Sciatic nerve (tissue), 2 donors: Measurements from ENCODE around the gene PSMD5. TPM values are rescaled to one million over a fixed set of nuclear protein-coding genes. Genes with fewer than 3 reads are reported as not detected.
"Not testable (repeated sequence)": the region's sequence is repeated elsewhere in the genome, so short reads cannot be mapped to it uniquely, and the experiment has no call there.

Source experiments
- ATAC-seq: fragments of 200-7000 bp; cut with Tn5 transposase; one replicate; pipeline ENCODE4 v1.9.1; 2020; ENCODE audit warnings: mild to moderate bottlenecking, moderate library complexity
- DNase-seq: peaks from one replicate; pipeline ENCODE4 v3.0.0-alpha.2; 2020; ENCODE audit warnings: low spot score
- intact Hi-C: fragments of 100-400 bp; cut with DNase I; formaldehyde crosslinking; loops from one replicate; pipeline ENCODE4 v1.14.2; 2022
- total RNA-seq: library from RNA; stranded (reverse); fragmentation: NEBNext Ultra II Directional; extraction: Animal tissue kit (Norgen Biotek cat#: 25700); gene quantifications from one replicate; pipeline ENCODE4 v1.2.1, GENCODE V29; 2021
- donor health status: DM: no; HTN: no; CAD: no.
- donor health status: DM: no; HTN: no; CAD: no.

Gene PSMD5
- total RNA-seq, 1 donor from 2014 or later, result 39.0 TPM

- DNase-seq, result no peak
- no peak for ATAC-seq
- intact Hi-C loops, result no loop called here
Measured at GRCh38 chr9:120833325-120833724, 9.4 kb downstream of the PSMD5 start.

DNA sequence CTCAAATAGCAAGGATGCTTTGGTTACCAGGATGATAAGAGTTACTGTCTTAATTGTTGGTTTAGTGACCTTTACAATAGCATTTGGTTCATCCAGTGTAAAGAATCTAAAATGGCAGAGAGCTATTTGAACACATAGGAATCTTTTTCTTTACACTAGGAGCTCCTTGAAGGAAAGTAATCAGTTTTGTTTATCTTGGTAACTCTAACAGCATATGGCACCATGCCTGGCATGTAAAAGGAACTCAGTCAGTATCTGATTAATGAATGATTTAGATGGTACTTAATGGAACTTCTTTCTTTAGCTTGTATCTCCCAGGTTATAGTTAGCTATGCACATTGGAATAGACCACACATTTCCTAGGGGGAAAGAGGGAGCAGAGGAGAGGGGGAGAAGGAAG lies 9.9 kb downstream of the PSMD5 start:
- ATAC-seq (no peak), DNase-seq (no peak)
- intact Hi-C loops, result no loop called here

DNA sequence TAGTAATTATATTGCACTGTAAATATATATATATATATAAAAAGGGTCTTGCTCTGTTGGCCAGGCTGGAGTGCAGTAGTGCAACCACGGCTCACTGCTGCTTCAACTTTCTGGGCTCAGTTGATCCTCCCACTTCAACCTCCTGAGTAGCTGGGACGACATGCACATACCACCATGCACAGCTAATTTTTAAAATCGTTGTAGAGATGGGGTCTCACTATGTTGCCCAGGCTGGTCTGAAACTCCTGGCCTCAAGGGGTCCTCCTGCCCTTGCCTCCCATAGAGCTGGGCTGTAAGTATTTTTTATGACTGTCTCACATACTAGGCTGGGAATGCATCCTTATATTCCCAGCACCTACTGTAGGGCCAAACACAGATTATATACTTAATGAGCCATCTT lies 11.9 kb downstream of the PSMD5 start:
- intact Hi-C loops, result no loop called here
- DNase-seq, result no peak
- ATAC-seq, result no peak

DNA sequence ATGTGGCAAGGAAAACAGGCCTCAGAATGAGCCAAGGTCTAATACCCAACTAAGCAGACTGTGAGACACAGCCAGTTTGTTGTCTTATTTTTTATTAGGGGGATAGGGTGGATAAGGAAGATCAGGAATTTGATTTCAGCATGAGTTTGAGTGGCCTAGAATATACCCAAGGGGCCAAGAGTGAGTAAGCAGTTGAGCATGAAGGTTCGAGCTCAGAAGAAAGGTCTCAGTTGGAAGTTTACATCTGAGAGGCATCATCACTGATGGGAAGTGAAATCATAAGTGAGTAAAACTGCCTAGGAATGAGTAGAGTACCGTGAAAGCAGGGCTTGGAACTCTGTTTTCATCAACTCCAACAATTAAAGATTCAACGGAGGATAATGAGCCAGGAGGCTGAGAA lies 12.6 kb downstream of the PSMD5 start:
- no peak for DNase-seq

GRCh38 chr9:120829650-120830049 lies 13.1 kb downstream of the PSMD5 start:
- DNase-seq, result no peak
- no peak for ATAC-seq
- intact Hi-C loops, result no loop called here

More for the DNA sequence above, 12.6 kb downstream of the PSMD5 start:
- ATAC-seq, result no peak
- intact Hi-C loops, result no loop called here

GRCh38 chr9:120820095-120820494 lies 22.6 kb downstream of the PSMD5 start:
- intact Hi-C loops, result no loop called here
- no peak for DNase-seq
- ATAC-seq, result no peak

DNA sequence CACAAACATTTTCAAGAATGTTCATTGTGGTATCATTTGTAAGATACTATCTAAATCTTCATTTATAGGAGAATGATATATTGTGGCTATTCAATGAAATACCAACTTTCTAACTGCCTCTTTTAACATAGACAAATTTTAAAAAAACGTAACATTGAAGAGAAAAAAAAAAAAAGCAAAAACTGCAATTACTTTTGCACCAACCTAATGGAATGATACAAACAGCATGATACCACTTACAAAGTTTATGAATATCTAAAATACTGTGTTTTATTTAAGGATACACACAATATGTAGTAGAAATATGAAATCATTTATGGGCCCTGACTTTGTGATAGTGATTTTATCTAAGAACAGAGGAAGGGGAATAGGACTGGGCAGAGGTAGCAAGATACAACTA lies 24.1 kb downstream of the PSMD5 start:
- no peak for DNase-seq
- intact Hi-C loops, result no loop called here

GRCh38 chr9:120815075-120815474 lies 27.6 kb downstream of the PSMD5 start:
- intact Hi-C loops, result no loop called here
- DNase-seq (no peak), ATAC-seq (no peak)

More for the DNA sequence above, 24.1 kb downstream of the PSMD5 start:
- no peak for ATAC-seq

GRCh38 chr9:120808931-120809330 lies 33.8 kb downstream of the PSMD5 start:
- ATAC-seq (no peak), DNase-seq (no peak)
- intact Hi-C loops, result no loop called here

- no peak for ATAC-seq
Measured at GRCh38 chr9:120807607-120808379, 34.9 kb downstream of the PSMD5 start.

DNA sequence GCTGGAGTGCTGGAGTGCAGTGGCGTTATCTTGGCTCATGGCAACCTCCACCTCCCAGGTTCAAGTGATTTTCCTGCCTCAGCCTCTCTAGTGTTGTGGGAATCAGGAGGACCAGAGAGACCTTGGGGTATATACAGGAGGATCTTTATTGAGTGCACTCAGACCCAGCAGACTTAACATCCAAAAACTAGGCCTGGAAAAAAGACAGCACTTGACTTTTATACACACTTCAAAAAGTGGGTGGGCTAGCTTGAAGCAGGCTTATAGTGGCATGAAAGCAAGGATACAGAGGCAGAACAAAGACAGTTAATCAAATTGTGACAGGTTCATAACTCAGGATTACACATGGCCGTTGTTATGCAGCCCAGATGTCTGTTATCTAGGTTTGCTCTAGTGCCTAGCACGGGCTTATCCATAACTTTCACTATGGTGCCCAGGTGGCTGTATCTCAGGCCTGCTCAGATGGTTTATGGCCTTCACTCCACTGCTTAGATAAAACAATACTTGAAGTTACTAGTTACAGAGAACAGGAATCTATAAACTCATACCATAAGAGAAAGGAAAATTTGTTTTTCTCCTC lies 37.8 kb downstream of the PSMD5 start:
- intact Hi-C loops, result not testable (repeated sequence)

More at GRCh38 chr9:120807607-120808379, 34.9 kb downstream of the PSMD5 start:
- DNase-seq, result no peak
- intact Hi-C loops, result no loop called here

GRCh38 chr9:120801441-120801840 lies 41.3 kb downstream of the PSMD5 start:
- intact Hi-C loops, result no loop called here

More for the DNA sequence above, 37.8 kb downstream of the PSMD5 start:
- not testable (repeated sequence) for ATAC-seq, DNase-seq

DNA sequence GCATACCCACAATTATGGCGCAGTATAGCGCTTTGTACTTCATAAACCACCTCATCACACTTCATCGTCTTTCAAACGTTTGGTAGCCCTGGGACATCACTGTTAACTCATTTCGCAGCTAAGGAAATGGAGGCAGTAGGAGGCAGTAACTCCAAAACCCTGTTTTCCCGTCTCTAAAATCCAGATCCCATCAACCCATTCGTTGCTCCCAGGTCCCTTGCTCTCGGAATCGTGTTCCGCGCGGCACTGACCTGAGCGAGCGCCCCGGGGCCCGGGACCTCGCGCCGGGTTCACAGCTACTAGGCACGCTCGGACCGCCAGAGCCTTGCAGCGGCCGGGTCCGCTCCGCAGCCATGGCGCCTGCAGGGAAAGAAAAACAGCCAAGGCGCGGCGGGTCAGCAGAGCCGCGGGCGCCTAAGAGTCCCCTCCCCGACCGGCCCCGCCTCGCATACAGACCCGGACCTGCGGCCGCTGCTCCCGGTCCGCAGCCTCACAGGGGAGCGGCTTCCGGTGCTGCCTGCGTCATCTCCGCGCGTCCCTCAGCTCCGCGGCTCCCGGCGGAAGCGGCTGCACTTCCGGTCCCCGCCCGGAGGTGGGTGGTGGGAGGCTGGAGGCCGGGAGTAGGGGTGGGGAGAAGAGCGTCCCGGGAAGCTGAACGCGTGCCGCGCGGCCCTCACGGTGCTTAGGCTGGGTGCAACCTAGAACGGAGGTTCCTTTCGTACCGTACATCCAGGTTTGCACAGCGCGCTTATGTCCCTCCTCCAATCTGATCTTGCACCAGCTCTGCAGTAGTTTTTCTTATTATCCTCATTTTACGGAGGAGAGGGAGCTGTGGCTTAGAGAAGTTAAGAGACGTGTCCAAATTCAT lies 49.6 kb downstream of the PSMD5 start, which contains the start of gene FBXW2:
TSS of gene FBXW2 (minus strand) at position 519 of the 868 bp plus-strand sequence. CDS start 5,158 bp downstream, outside the sequence.
- DNase-seq (peak; percentile 94), ATAC-seq (peak; percentile 100)
- intact Hi-C loops, result no loop called here

More at GRCh38 chr9:120801441-120801840, 41.3 kb downstream of the PSMD5 start:
- DNase-seq (no peak), ATAC-seq (no peak)

- DNase-seq, result no peak
- intact Hi-C loops, result no loop called here
- no peak for ATAC-seq
Measured at GRCh38 chr9:120791161-120791560, 51.6 kb downstream of the PSMD5 start.

DNA sequence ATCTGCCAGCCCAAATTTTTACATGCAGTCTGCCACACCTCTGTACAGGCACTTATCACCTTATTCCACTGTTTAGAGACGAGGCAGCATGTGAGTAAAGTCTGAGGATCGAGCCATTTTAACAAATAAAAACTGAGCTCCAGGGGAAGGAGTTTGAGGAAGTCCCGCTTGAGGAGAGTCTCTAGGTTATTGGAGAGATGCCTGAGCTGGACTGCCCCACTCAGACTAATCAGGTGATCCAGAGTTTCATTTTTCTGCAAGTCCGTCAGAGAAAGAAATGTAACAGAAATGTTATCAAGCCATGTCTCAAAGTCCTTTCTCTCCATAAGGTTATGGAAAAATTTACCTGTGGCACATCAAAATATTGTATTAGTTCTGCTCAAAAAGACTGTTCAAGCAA lies 54.8 kb downstream of the PSMD5 start:
- ATAC-seq, result no peak

GRCh38 chr9:120783602-120784047 lies 59.1 kb downstream of the PSMD5 start:
- peak; percentile 90 for ATAC-seq
- intact Hi-C loops, result no loop called here
- no peak for DNase-seq

More for the DNA sequence above, 54.8 kb downstream of the PSMD5 start:
- intact Hi-C loops, result no loop called here
- DNase-seq, result no peak

GRCh38 chr9:120781236-120781635 lies 61.5 kb downstream of the PSMD5 start:
- ATAC-seq (no peak), DNase-seq (no peak)

GRCh38 chr9:120780367-120780766 lies 62.4 kb downstream of the PSMD5 start:
- DNase-seq (no peak), ATAC-seq (no peak)
- intact Hi-C loops, result no loop called here

More at GRCh38 chr9:120781236-120781635, 61.5 kb downstream of the PSMD5 start:
- intact Hi-C loops, result no loop called here

DNA sequence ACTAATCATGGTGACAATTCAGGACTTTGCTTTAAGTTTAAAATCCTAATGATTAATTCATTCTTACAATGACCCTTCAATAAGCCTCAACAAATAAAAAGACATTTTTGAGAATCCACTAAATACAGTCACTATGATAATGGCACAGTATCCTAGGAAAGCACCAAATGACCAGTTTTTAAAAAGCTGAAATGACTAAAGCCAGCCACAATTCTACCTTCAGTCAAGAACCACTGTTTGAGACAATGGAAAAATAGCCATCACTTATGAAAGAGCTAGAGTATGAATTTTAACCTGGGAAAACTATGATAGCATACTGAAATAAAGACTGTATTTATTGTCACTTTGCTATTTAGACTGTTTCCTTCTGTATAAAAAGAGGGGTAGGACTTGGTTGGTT lies 63.5 kb downstream of the PSMD5 start:
- intact Hi-C loops, result no loop called here
- ATAC-seq (no peak), DNase-seq (no peak)
